HG03025 (cell line): ENCODE data around the gene GSPT2.
"Not testable (repeated sequence)": the region's sequence is repeated elsewhere in the genome, so short reads cannot be mapped to it uniquely, and the experiment has no call there.

Experiments used
- ATAC-seq: cut with Tn5 transposase; IDR thresholded peaks from one replicate; pipeline ENCODE4 v1.9.1; 2021; ENCODE audit warnings: mild to moderate bottlenecking, moderate library complexity; ENCODE audit not compliant: unreplicated experiment, low FRiP score

The GSPT2 gene

GRCh38 chrX:51743179-51743957 is at the start of gene GSPT2:
Gene GSPT2, plus strand, starts transcription at chrX:51743442. Its CDS starts 185 bp downstream, at chrX:51743627.
- ATAC-seq, result peak; percentile 89

- ATAC-seq, result no peak
Observed at GRCh38 chrX:51694254-51694653, 49.0 kb upstream of the GSPT2 start.

GRCh38 chrX:51697397-51697796 is 45.8 kb upstream of the GSPT2 start:
- ATAC-seq, result no peak

GRCh38 chrX:51710277-51711164 is 32.7 kb upstream of the GSPT2 start, which contains the start of gene CENPVL1:
Gene CENPVL1, plus strand, starts transcription at chrX:51710512. Its CDS starts 0 bp downstream, at chrX:51710512.
- not testable (repeated sequence) for ATAC-seq

- not testable (repeated sequence) for ATAC-seq
Observed at GRCh38 chrX:51712943-51713647, 30.1 kb upstream of the GSPT2 start.

GRCh38 chrX:51728202-51728601 is 15.0 kb upstream of the GSPT2 start:
- no peak for ATAC-seq

GRCh38 chrX:51737091-51737490 is 6.2 kb upstream of the GSPT2 start:
- no peak for ATAC-seq

- ATAC-seq, result no peak
Observed at GRCh38 chrX:51742586-51742985, 656 bp upstream of the GSPT2 start.

- no peak for ATAC-seq
Observed at GRCh38 chrX:51747671-51748070, 4.4 kb downstream of the GSPT2 start.

GRCh38 chrX:51759055-51759839 is 16.0 kb downstream of the GSPT2 start:
- no peak for ATAC-seq

- no peak for ATAC-seq
Observed at GRCh38 chrX:51760657-51761056, 17.4 kb downstream of the GSPT2 start.

GRCh38 chrX:51766546-51766945 is 23.3 kb downstream of the GSPT2 start:
- no peak for ATAC-seq

GRCh38 chrX:51776851-51777250 is 33.6 kb downstream of the GSPT2 start:
- no peak for ATAC-seq

- ATAC-seq, result no peak
Observed at GRCh38 chrX:51779306-51779705, 36.1 kb downstream of the GSPT2 start.

GRCh38 chrX:51795136-51795535 is 51.9 kb downstream of the GSPT2 start:
- no peak for ATAC-seq
